ENCODE results near the gene MRM2. TPM values are rescaled to one million over a fixed set of nuclear protein-coding genes. Genes with fewer than 3 reads are reported as not detected.

The MRM2 gene
- total RNA-seq, 2 experiments from 2014 or later = 3.6 to 3.7 TPM

DNA sequence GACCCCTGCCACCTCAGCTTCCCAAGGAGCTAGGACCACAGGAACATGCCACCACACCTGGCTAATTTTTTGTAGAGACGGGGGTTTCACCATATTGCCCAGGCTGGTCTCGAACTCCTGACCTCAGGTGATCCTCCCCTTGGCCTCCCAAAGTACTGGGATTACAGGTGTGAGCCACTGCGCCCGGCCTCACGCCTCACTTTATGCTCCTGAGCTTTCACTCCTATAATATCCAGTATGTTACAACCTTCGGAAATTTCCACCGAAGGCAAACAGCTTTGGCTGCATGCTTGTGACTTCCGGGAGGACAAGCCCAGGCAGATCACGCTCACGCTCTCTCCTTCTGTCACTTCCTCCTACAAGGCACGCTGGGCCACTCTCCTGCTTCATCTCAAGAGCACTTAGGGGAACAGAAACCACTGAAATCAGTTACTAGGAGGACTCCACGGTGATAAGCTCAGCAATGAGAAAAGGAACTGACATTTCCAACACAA, 4.8 kb downstream of the MRM2 start:
- Mint-ChIP-seq H3K36me3 (ENCODE audit: low read depth) (peaks cover 55% of the 10 kb centered on the region), H3K4me3 (peak overlapping the region; percentile 48), H3K9me3 (no peaks in the 10 kb centered on the region), H3K27ac (peak overlapping the region; percentile 9), H3K27me3 (no peaks in the 10 kb centered on the region), H3K4me1 (ENCODE audit: low read depth) (peaks cover 23% of the 10 kb centered on the region)
- Histone ChIP-seq H3K36me3 (ENCODE audit: insufficient read depth, low read length) (peaks cover 38% of the 10 kb centered on the region), H3K9me3 (ENCODE audit: control insufficient read depth in 1 of 2, insufficient read depth in 1 of 2, low read length in 2 of 2) (no peaks in the 10 kb centered on the region), H3K4me3 (ENCODE audit: low read length) (no peak overlapping the region), H3K27ac (ENCODE audit: low read depth in 1 of 2, low read length in 2 of 2) (no peak overlapping the region), H3K4me1 (ENCODE audit: insufficient read depth, low read length) (peaks cover 28% of the 10 kb centered on the region), H3K27me3 (ENCODE audit: control insufficient read depth in 1 of 2, insufficient read depth in 2 of 2, low read length in 2 of 2) (no peaks in the 10 kb centered on the region)
- no peak for TF ChIP-seq CTCF (IDR thresholded peaks at IDR 0.05)
- intact Hi-C loops (cut with DNase I, micrococcal nuclease) = no loop called here
- CTCF ChIA-PET = no interaction called here
- ATAC-seq (ENCODE audit: poor library complexity) (no peak), DNase-seq (peak in 3 of 14 experiments; percentile 24 to 73 (median 63))
- POLR2A ChIA-PET = no interaction called here

- Histone ChIP-seq H3K4me1 (ENCODE audit: insufficient read depth, low read length) (peaks cover 34% of the 10 kb centered on the region), H3K9me3 (ENCODE audit: control insufficient read depth in 1 of 2, insufficient read depth in 1 of 2, low read length in 2 of 2) (no peaks in the 10 kb centered on the region), H3K27ac (ENCODE audit: low read depth in 1 of 2, low read length in 2 of 2) (no peak overlapping the region), H3K36me3 (ENCODE audit: insufficient read depth, low read length) (peaks cover 31% of the 10 kb centered on the region), H3K4me3 (ENCODE audit: low read length) (no peak overlapping the region), H3K27me3 (ENCODE audit: control insufficient read depth in 1 of 2, insufficient read depth in 2 of 2, low read length in 2 of 2) (no peaks in the 10 kb centered on the region)
- Mint-ChIP-seq H3K27ac (peak overlapping the region; percentile 49), H3K9me3 (no peaks in the 10 kb centered on the region), H3K27me3 (no peaks in the 10 kb centered on the region), H3K4me3 (peak overlapping the region; percentile 83), H3K36me3 (ENCODE audit: low read depth) (peaks cover 58% of the 10 kb centered on the region), H3K4me1 (ENCODE audit: low read depth) (peaks cover 36% of the 10 kb centered on the region)
- ChIA-PET CTCF (no interaction called here), POLR2A (no interaction called here)
- intact Hi-C loops (cut with DNase I, micrococcal nuclease) = loop anchor here in 1 of 2 experiments (2.0 to 5.0 kb wide), 3 partner anchors 79 to 1068 kb away; partner anchors contain the start of genes BRAT1, IQCE and SDK1
- ATAC-seq (ENCODE audit: poor library complexity) = no peak
- no peak for TF ChIP-seq CTCF (IDR thresholded peaks at IDR 0.05)
- no peak for DNase-seq
Measured at GRCh38 chr7:2233926-2234325, 8.1 kb downstream of the MRM2 start.

DNA sequence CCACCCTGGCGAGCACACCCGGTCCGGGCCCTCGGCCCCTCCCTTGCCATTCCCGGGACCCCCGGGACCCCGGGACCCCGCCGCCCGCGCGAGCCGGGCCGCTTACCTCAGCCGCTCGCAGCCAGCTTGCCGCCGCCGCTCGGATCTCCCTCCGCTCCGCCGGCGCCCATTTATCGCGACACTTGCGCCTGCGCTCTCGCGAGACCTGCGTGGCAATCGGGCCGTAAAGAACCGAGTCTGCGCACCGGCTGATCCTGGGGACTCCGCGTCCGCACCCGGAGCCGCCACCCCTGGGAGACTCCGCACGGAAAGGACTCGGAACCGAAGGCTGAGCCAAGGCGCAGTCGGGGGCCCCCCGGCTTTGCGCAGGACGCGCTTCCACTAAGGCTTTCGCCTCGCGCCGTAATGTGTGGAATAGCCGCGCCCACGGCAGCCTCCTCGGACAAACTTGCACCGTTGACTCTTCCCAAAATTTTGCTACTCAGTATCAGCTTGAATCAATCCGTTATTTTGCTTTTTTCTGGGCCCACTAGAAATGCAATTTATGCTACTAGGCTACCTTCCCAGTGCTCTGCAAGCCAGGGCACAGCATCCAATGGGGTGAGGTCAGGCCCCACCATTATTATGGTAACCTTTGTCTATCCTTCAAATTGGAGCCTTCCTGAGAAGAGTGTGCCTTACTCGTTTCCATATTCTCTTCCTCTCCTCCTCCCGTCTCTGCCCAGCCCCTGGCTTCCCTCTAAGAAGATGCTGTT, 9.1 kb downstream of the MRM2 start, which contains the start of gene MAD1L1:
Gene MAD1L1 (minus strand): TSS at position 180 of the 755 bp plus-strand sequence. CDS start 2,812 bp downstream, outside the sequence.
- peak within 1 kb of the TSS; percentile 94 for H3K4me3 Mint-ChIP-seq
- peak; percentile 81 to 94 (median 86) for DNase-seq
- peak within 1 kb of the TSS; percentile 70 for H3K27ac Mint-ChIP-seq
- ATAC-seq (ENCODE audit: poor library complexity) = peak; percentile 91
- H3K9me3 Mint-ChIP-seq = no peaks in the 10 kb centered on the region
- no peak for TF ChIP-seq CTCF (IDR thresholded peaks at IDR 0.05)
- Histone ChIP-seq H3K4me1 (ENCODE audit: insufficient read depth, low read length) (peaks cover 34% of the 10 kb centered on the region), H3K4me3 (ENCODE audit: low read length) (peak within 1 kb of the TSS; percentile 78), H3K27ac (ENCODE audit: low read depth in 1 of 2, low read length in 2 of 2) (peak within 1 kb of the TSS in 1 of 2 donors; percentile 67), H3K27me3 (ENCODE audit: control insufficient read depth in 1 of 2, insufficient read depth in 2 of 2, low read length in 2 of 2) (no peaks in the 10 kb centered on the region), H3K36me3 (ENCODE audit: insufficient read depth, low read length) (peaks cover 26% of the 10 kb centered on the region), H3K9me3 (ENCODE audit: control insufficient read depth in 1 of 2, insufficient read depth in 1 of 2, low read length in 2 of 2) (no peaks in the 10 kb centered on the region)
- ChIA-PET POLR2A (interaction anchor here (0.6 to 2.0 kb wide), 4 partner anchors 9 to 313 kb away, joined by 3 to 12 read pairs (median 3); partner anchors contain the start of genes MRM2 and NUDT1), CTCF (interaction anchor here (1.1 to 1.3 kb wide), 2 partner anchors 9 to 115 kb away, joined by 3 read pairs; partner anchors contain the start of genes MRM2 and NUDT1)
- peaks cover 36% of the 10 kb centered on the region for H3K4me1 Mint-ChIP-seq (ENCODE audit: low read depth)
- intact Hi-C loops (cut with DNase I, micrococcal nuclease) = loop anchor here in 1 of 2 experiments (2.0 to 5.0 kb wide), 3 partner anchors 80 to 1069 kb away; partner anchors contain the start of genes BRAT1, IQCE and SDK1
- H3K27me3 Mint-ChIP-seq = no peaks in the 10 kb centered on the region
- H3K36me3 Mint-ChIP-seq (ENCODE audit: low read depth) = peaks cover 55% of the 10 kb centered on the region

Measured in CD4-positive, alpha-beta T cell (primary cell).